NCI-H1930 (cell line): Measurements from ENCODE around the gene COL5A1.
"Not testable (repeated sequence)": the region's sequence is repeated elsewhere in the genome, so short reads cannot be mapped to it uniquely, and the experiment has no call there.

Experiments used
- DNase-seq, 2 experiments: peaks; one replicate each; lab custom pipeline; 2025; lab: John Stamatoyannopoulos, UW

The COL5A1 gene

DNA sequence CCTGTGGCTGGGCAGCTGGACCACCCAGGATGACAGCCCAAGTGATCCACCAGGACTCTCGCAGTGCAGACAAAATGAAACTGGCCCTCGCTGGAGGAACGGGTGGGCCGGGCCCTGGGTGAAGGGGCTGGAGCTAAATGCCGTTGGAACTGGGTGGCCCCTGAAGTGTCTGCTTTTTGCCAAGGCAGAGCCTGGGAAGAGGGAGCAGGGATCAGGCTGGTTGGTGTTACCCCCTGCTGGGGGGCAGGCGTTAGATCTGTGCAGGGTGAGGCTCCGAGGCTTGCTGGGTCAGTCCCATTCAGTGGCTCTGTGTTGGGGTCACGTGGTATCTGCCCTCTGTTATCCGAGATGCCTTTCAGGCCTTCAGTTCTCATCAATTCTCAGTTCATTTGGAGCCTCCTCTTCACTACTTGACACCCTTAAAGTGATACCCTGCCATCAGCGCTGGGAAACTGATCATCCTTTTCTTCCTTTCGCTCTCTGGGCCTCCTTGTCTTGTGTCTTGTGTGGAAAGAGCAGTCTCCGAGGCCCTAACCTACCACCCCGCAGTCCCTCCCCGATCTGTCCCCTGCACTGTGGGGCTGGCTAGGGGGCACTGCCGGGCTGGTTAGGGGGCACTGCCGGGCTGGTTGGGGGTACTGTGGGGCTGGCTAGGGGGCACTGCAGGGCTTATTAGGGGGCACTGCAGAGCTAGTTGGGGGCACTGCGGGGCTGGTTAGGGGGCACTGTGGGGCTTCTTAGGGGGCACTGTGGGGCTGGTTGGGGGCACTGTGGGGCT is 37.3 kb downstream of the COL5A1 start:
- DNase-seq = no peak

DNA sequence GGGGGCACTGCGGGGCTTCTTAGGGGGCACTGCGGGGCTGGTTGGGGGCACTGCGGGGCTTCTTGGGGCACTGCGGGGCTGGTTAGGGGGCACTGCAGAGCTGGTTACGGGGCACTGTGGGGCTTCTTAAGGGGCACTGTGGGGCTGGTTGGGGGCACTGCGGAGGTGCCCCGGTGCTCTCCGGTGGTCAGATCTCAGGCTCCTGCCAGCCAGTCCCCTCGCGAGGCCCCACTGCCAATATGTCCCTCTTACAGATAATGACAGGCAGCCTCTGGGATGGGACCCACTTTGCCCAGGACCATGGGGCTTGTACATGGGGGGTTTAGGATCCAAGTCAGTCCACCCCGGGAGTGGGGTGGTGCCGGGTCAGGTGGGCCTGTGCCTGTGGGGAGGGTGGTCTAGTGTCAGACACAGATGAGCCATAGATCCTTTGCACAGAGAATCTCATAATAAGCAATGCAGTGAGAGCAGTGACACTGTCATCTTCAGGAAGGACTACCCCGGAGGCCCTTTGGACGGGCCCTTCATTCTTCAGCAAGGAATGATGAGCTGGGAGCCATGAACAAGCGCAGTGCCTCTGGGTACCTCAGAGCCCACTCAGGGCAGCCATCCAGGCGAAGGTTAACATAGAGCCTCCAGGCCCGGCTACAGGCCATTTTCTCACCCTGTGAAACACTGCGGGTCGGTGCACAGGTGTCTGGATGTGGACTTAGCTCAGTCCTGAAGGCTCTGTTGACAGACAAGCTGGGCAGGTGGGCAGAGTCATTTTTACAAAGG is 38.2 kb downstream of the COL5A1 start:
- DNase-seq = no peak

GRCh38 chr9:134680393-134681060 is 38.9 kb downstream of the COL5A1 start:
- no peak for DNase-seq

GRCh38 chr9:134681061-134681661 is 39.6 kb downstream of the COL5A1 start:
- DNase-seq = no peak

- DNase-seq = no peak
Measured at GRCh38 chr9:134682026-134682425, 40.4 kb downstream of the COL5A1 start.

DNA sequence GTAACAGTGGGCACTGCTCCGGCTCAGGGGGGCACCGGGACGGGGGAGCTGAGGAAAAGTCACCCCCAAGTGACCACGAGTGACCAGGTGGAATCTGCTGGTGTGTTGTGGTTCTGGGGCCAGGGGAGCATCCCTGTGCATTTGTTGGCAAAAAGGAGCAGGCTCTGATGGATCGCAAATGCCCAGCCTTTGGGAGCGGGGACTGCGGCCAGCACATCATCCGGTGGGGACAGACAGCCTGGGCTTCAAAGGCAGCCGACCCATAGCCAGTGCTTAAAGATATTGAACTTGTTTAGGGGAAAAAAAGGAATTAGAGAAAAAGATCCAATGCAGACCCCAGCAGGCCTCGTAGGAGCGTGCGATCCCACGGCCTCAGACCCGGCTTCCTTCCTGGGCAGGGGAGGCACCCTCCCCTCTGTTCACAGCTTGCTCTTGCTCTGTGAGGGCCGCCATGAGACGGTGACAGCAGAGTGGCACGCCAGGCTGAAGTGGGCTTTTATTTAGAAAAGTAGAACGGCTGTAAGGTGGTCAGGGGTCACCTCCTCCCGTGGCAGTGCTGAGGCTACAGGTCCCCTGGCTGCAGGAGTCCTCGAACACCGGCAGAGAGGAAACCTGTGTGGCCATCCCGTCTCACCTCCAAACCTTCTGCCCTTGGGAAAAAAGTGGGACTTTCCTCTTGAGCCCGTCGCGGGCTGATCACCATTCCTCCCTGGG is 41.2 kb downstream of the COL5A1 start:
- no peak for DNase-seq

DNA sequence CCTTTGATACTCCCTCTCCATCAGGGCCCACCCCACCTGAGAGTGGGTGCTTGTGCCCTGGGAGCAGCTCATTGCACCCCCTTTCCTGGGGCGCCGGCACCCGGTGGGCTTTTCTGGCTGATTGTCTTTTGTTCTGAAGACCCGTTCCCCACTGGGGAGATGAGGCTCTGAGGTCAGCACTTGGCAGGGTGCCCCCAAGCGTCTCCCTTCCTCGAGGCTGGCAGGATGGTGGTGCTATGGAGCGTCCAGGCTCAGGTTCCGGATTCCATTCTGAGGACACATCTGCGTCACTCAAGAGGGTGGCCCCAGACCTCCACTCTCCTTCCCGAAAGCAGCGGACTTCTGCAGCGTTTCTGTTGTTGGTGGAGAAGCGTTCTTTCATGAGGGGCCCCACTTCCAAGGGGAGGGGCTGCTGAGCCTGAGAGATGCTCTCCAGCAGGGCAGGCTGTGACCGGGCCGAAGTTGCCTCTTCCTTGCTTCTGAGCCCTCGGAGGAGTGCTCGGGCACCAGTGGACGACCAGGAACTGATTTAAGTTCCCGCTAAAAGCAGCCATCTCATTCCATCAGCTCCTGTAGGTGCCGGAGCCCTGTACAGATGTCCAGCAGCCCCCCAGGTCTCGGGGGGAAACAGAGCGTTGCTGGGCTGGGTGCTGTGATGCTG is 42.2 kb downstream of the COL5A1 start:
- no peak for DNase-seq

DNA sequence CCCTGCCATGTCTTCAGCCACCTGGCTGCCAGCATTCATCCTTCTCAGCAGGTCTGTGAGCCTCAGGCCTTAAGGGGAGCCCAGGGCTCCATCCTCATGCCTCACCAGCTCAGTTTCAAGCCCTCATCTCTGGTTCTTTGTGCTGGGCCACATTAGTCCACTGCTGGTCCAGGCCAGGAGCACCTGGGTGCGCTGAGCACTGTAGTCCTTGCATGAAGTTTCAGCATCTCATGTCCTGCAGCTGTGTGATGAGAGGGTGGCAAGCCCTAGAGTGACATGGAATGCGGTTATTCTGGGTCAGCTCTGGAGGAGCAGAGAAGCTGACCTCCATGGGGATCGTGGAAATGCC is 42.7 kb downstream of the COL5A1 start:
- DNase-seq = no peak

GRCh38 chr9:134684941-134685340 is 43.3 kb downstream of the COL5A1 start:
- DNase-seq = not testable (repeated sequence)

- no peak for DNase-seq
Measured at GRCh38 chr9:134685784-134686183, 44.2 kb downstream of the COL5A1 start.

GRCh38 chr9:134686896-134687295 is 45.3 kb downstream of the COL5A1 start:
- no peak for DNase-seq

DNA sequence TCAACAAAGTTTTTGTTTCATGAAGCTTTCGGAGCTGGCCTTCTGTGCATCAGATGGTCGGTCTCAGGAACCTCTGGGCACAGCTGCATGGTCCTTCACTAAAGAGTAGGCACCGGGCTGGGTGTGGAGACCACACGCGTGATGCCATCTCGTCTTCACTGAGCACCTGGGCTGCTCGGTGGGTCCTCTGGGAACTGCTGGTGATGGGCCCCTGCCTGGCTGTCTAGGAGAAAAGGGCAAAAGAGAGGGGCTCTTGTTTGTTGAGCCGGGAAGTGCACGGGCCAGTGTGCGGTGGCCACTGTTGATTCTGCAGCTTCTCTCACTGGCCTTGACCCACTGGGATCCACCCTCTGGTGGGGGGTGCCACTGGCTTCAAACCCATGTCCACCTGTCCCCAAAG is 46.0 kb downstream of the COL5A1 start:
- DNase-seq = no peak

GRCh38 chr9:134688231-134688630 is 46.6 kb downstream of the COL5A1 start:
- no peak for DNase-seq

DNA sequence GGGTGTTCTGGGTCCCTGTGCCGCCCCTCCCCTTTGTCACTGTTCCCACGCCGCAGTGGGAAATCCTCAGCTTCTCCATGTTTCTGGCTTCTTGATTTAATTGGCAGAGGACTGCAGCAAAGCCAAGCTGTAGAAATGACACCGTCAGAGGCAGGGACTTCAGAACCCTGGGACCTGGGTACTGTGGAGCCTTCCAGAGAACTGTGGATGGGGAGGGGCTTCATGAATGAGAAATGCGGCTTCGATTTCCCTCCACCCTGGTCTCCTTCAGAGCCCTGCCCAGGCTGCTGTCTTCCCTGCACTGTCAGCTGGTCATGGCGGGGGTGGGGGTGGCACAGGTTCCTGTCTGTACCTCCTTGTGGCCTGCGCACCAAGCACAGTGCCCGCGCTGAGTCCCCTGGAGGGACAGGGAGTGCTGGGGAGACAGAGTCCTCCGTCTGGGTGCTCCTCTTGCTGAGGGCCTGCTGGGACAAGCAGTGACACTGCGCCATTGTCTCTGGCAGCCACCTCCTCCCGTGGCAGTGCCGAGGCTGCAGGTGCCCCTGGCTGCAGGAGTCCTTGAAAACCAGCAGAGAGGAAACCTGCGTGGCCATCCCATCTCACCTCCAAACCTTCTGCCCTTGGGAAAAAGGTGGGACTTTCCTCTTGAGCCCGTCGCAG is 47.2 kb downstream of the COL5A1 start:
- DNase-seq = no peak

DNA sequence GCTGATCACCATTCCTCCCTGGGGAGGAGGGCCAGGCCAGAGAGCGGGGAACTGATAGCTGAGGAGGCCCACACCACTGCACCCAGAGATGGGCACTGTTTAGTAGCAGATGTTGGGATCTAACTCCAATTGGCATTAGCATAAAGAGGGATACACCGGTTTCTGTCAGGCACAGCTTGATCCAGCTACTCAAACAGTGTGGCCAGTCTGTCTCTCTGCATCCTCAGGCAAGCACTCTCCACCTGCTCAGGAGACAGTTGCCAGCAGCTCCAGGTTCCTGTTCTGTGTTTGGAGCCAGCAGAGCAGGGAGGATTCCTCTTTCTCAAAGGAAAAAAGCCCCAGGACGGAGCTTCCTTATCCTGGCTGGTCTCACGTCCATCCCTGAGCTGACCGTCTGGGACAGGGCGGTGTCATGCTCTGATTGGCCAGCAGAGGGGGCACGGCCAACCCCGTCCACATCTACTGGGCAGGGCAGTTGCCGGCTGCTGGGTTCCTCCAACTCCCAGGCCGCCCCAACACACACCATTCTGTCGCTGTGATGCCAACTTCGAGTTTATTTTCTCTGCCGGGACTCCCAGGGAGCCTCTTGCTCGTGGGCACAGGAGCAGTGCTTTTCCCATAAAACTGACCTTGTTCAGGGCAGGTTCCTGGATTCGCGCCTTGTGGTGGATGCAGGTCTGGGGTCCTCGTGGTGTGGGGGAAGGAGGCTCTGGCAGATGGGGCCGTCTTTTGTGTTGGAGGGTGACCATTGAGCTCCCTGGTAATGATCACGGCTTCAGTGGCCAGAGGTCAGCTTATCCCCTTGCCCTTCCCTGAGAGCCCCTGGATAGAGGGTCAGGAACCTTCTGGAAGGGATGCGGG is 47.9 kb downstream of the COL5A1 start:
- DNase-seq = no peak

DNA sequence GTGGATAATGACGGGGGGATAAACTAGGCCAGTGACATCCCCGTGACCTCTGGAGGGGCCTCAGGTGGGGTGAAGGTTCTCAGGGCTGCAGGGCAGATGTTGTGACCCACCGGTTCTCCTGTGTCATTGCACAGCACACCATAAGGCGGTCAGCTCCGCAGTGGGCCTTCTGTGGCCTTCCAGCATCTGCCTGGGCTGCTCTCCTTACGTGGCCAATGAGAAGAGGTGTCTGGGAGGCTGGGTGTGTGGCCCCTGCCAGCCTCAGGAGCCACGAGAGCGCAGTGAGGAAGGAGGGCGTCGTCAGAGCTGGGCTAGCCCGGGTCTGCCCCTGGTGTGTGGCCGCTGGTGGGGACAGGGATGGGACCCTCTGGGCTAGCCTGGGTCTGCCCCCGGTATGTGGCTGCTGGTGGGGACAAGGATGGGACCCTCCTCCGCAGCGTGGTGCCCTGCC is 48.7 kb downstream of the COL5A1 start:
- no peak for DNase-seq

GRCh38 chr9:134690946-134691694 is 49.5 kb downstream of the COL5A1 start:
- DNase-seq = no peak

GRCh38 chr9:134691695-134692572 is 50.3 kb downstream of the COL5A1 start:
- no peak for DNase-seq
